Tibial nerve (tissue), 4 donors: ENCODE data around the gene SLAMF1.

ENCODE experiments used
- EP300 ChIP-seq, 2 donors: sonication (generic); formaldehyde crosslinking; IDR thresholded peaks; one replicate each; pipeline ENCODE4 v1.6.1; 2017; ENCODE audit warnings: antibody characterized with exemption in 2 of 2, mild to moderate bottlenecking in 1 of 2
- POLR2A ChIP-seq, 2 donors: fragments of 450-650 bp; IDR thresholded peaks; one replicate each; pipeline ENCODE4 v1.6.1; 2017; ENCODE audit warnings: antibody characterized with exemption in 2 of 2, mild to moderate bottlenecking in 2 of 2, moderate library complexity in 2 of 2
- TF ChIP-seq, protein P1 (sequence below), 5 experiments: fragments of 200-600 bp in 3 of 5; fragments of 450-650 bp in 2 of 5; sonication (generic) in 3 of 5; IDR thresholded peaks; one replicate each; pipeline ENCODE4 v1.5.1; 2016 to 2019; ENCODE audit warnings: antibody characterized with exemption in 5 of 5, mild to moderate bottlenecking in 3 of 5, moderate library complexity in 2 of 5

DNA sequence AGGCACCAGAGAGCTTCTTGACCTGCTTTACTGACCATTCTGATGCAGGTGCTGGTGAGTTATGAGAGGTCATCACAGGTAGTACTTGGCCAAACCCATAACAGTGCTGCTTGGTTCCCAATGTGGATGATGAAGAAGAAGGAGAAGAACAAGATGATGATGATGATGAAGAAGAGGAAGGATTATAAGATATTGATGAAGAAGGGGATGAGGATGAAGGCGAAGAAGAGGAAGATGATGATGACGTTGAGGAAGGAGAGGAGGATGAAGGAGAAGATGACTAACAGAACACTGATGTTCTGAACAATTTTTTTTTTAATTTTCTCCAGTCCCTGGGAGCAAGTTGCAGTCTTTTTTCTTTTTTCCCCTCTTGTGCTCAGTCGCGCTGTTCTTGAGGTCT lies 23.9 kb upstream of the SLAMF1 start:
- TF ChIP-seq, protein P1, sequence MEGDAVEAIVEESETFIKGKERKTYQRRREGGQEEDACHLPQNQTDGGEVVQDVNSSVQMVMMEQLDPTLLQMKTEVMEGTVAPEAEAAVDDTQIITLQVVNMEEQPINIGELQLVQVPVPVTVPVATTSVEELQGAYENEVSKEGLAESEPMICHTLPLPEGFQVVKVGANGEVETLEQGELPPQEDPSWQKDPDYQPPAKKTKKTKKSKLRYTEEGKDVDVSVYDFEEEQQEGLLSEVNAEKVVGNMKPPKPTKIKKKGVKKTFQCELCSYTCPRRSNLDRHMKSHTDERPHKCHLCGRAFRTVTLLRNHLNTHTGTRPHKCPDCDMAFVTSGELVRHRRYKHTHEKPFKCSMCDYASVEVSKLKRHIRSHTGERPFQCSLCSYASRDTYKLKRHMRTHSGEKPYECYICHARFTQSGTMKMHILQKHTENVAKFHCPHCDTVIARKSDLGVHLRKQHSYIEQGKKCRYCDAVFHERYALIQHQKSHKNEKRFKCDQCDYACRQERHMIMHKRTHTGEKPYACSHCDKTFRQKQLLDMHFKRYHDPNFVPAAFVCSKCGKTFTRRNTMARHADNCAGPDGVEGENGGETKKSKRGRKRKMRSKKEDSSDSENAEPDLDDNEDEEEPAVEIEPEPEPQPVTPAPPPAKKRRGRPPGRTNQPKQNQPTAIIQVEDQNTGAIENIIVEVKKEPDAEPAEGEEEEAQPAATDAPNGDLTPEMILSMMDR (IDR thresholded peaks at IDR 0.05): no peak
- TF ChIP-seq POLR2A (IDR thresholded peaks at IDR 0.05) (no peak), EP300 (IDR thresholded peaks at IDR 0.05) (no peak)
